Neural progenitor cell (in vitro differentiated cells): ENCODE data around the gene NAV1.

Experiments used
- EZH2 ChIP-seq: fragments of 200-600 bp; sonication (generic); IDR thresholded peaks from 2 replicates; pipeline ENCODE4 v1.6.1; 2017; ENCODE audit warnings: antibody characterized with exemption, mild to moderate bottlenecking, moderate library complexity
- EZH2phosphoT487 ChIP-seq: fragments of 200-600 bp; sonication (generic); IDR thresholded peaks from 2 replicates; pipeline ENCODE4 v1.6.1; 2017; ENCODE audit warnings: antibody characterized with exemption
- TF ChIP-seq, protein P1 (sequence below): fragments of 200-600 bp; sonication (generic); IDR thresholded peaks from 2 replicates; pipeline ENCODE4 v1.5.1; 2017; ENCODE audit warnings: antibody characterized with exemption, mild to moderate bottlenecking

DNA sequence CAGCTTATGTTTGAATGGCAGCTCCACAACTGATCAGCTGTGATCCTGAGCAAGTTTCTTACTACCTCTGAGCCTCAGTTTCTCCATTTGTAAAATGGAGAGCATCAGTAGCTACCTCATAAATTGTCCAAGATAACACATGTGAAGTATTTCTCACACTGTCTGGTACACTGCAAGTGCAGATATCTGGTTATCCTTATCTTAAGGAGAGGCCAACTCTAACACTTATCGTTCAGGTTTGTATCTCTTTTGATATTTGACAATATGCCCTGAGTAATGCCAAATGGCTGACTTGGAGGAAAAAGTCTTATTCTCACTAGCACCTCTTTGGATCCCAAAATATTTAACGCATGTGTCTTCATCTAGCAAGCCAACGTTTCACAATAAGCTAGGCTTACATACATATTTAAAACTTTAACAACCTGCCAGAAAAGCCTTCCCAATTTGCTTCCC lies 34.7 kb upstream of the NAV1 start:
- TF ChIP-seq, protein P1, sequence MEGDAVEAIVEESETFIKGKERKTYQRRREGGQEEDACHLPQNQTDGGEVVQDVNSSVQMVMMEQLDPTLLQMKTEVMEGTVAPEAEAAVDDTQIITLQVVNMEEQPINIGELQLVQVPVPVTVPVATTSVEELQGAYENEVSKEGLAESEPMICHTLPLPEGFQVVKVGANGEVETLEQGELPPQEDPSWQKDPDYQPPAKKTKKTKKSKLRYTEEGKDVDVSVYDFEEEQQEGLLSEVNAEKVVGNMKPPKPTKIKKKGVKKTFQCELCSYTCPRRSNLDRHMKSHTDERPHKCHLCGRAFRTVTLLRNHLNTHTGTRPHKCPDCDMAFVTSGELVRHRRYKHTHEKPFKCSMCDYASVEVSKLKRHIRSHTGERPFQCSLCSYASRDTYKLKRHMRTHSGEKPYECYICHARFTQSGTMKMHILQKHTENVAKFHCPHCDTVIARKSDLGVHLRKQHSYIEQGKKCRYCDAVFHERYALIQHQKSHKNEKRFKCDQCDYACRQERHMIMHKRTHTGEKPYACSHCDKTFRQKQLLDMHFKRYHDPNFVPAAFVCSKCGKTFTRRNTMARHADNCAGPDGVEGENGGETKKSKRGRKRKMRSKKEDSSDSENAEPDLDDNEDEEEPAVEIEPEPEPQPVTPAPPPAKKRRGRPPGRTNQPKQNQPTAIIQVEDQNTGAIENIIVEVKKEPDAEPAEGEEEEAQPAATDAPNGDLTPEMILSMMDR = no peak
- no peak for TF ChIP-seq EZH2
- no peak for TF ChIP-seq EZH2phosphoT487
